Erythroblast (primary cell): ENCODE measurements around the gene SI.

Experiments used
- GATA1 ChIP-seq: IDR thresholded peaks from 2 replicates; pipeline ENCODE4 v1.6.1; 2011; ENCODE audit warnings: low read depth, mild to moderate bottlenecking, control low read depth, low read length, moderate library complexity
- POLR2A ChIP-seq: IDR thresholded peaks from 2 replicates; pipeline ENCODE4 v1.6.1; 2011; ENCODE audit warnings: mild to moderate bottlenecking, low read length

DNA sequence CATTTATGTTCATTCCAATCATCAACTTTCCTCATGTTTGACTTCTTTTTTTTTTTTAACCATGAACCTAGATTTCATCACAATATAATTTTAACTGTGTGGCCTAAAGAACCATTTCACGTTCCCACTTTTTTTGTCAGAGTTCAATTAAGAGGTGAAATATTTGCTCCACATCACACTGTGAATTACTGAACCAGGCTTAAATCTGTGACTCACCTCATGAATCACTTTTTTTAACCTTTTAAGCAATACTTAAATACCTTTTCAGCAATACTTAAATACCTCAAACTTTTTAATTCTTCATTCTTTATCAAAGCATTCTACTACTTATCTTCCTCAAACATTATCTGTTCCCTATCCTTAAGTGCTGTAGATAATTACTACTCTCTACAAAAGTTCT lies 137.6 kb downstream of the SI start:
- TF ChIP-seq POLR2A (no peak), GATA1 (no peak)
